ENCODE results near the gene CEP135. TPM values are rescaled to one million over a fixed set of nuclear protein-coding genes. Genes with fewer than 3 reads are reported as not detected.

CEP135 gene
- total RNA-seq, 1 donor from 2014 or later: 30.2 TPM

- DNase-seq (no peak), ATAC-seq (ENCODE audit: low read depth) (no peak)
- CTCF ChIA-PET: interaction anchor here (1.4 kb wide), 1 partner anchor 10 kb away, joined by 5 read pairs; the partner anchor contains the start of gene CEP135
- Mint-ChIP-seq H3K36me3 (ENCODE audit: low read depth) (peaks cover 40% of the 10 kb centered on the region), H3K9me3 (peaks cover 20% of the 10 kb centered on the region), H3K4me3 (no peak overlapping the region), H3K27ac (no peak overlapping the region), H3K27me3 (no peaks in the 10 kb centered on the region), H3K4me1 (peaks cover 21% of the 10 kb centered on the region)
- intact Hi-C loops (cut with micrococcal nuclease): no loop called here
- TF ChIP-seq, protein P1, sequence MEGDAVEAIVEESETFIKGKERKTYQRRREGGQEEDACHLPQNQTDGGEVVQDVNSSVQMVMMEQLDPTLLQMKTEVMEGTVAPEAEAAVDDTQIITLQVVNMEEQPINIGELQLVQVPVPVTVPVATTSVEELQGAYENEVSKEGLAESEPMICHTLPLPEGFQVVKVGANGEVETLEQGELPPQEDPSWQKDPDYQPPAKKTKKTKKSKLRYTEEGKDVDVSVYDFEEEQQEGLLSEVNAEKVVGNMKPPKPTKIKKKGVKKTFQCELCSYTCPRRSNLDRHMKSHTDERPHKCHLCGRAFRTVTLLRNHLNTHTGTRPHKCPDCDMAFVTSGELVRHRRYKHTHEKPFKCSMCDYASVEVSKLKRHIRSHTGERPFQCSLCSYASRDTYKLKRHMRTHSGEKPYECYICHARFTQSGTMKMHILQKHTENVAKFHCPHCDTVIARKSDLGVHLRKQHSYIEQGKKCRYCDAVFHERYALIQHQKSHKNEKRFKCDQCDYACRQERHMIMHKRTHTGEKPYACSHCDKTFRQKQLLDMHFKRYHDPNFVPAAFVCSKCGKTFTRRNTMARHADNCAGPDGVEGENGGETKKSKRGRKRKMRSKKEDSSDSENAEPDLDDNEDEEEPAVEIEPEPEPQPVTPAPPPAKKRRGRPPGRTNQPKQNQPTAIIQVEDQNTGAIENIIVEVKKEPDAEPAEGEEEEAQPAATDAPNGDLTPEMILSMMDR (IDR thresholded peaks at IDR 0.05): no peak
- POLR2A ChIA-PET: interaction anchor here (0.9 kb wide), 1 partner anchor 10 kb away, joined by 4 read pairs; the partner anchor contains the start of gene CEP135
Measured at GRCh38 chr4:55938481-55938880, 10.3 kb upstream of the CEP135 start.

DNA sequence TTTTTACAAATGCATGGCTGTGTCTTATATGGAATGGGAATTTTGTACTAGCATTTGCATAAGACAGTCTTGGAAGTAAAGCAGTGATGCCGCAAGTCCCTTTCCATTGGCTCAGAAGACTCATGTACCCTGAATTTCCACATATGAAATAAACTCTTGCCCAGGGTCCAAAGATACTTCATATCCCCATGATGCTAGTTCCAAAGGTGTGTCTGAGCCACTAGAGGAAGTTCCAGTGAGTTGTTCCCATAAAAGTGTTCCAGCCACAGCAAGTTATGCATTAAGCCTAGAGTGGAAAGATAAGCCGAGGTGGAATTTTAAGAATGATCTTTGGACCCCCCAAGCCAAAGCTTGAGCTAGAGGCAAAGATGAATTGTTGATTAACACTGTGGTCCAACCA lies 9.3 kb upstream of the CEP135 start:
- DNase-seq (no peak), ATAC-seq (ENCODE audit: low read depth) (no peak)
- ChIA-PET CTCF (interaction anchor here (1.4 kb wide), 1 partner anchor 9 kb away, joined by 5 read pairs; the partner anchor contains the start of gene CEP135), POLR2A (no interaction called here)
- Mint-ChIP-seq H3K36me3 (ENCODE audit: low read depth) (peaks cover 44% of the 10 kb centered on the region), H3K4me3 (no peak overlapping the region), H3K4me1 (peaks cover 21% of the 10 kb centered on the region), H3K27me3 (no peaks in the 10 kb centered on the region), H3K9me3 (peaks cover 21% of the 10 kb centered on the region), H3K27ac (no peak overlapping the region)
- TF ChIP-seq, protein P1 (IDR thresholded peaks at IDR 0.05): no peak
- intact Hi-C loops (cut with micrococcal nuclease): no loop called here

DNA sequence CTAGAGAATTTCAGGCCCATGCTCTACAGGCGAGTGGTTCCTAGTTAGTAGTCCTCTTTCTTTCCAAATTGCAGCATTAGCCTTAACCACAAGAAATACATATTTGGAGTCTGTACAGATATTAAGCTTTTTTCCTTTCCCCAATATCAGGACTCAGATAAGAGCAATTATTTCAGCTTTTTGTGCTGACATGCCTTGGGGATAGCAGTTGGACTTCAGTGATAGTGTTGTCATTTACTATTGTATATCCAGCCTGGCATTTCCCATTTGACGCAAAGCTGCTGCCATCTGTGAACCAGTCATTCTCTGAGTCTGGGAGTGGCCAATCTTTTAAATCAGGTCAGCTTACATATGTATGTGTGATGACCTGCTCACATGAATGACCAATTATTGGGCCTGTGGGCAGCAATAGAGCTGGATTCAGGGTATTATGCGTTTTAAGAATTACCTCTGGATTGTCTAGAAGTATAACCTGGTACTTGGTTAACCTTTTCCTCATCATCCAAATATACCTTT lies 6.8 kb upstream of the CEP135 start:
- no peaks in the 10 kb centered on the region for H3K27me3 Mint-ChIP-seq
- no peak overlapping the region for H3K4me3 Mint-ChIP-seq
- no peak overlapping the region for H3K27ac Mint-ChIP-seq
- intact Hi-C loops (cut with micrococcal nuclease): no loop called here
- ATAC-seq (ENCODE audit: low read depth) (no peak), DNase-seq (no peak)
- CTCF ChIA-PET: no interaction called here
- peaks cover 44% of the 10 kb centered on the region for H3K36me3 Mint-ChIP-seq (ENCODE audit: low read depth)
- peaks cover 16% of the 10 kb centered on the region for H3K9me3 Mint-ChIP-seq
- TF ChIP-seq, protein P1 (IDR thresholded peaks at IDR 0.05): no peak
- POLR2A ChIA-PET: no interaction called here
- peaks cover 45% of the 10 kb centered on the region for H3K4me1 Mint-ChIP-seq

- intact Hi-C loops (cut with micrococcal nuclease): loop anchor here (5.0 kb wide), 4 partner anchors 80 to 1885 kb away; partner anchors contain the start of gene CHIC2
- TF ChIP-seq, protein P1 (IDR thresholded peaks at IDR 0.05): no peak
- H3K4me3 Mint-ChIP-seq: peak overlapping the region; percentile 94
- H3K9me3 Mint-ChIP-seq: peaks cover 5% of the 10 kb centered on the region
- ChIA-PET CTCF (interaction anchor here (0.5 to 3.1 kb wide), 13 partner anchors 9 to 1031 kb away, joined by 3 to 24 read pairs (median 4); partner anchors contain the start of genes PAICS, POLR2B, PPAT and REST), POLR2A (interaction anchor here (1.0 to 3.2 kb wide), 12 partner anchors 10 to 1031 kb away, joined by 3 to 31 read pairs (median 8); partner anchors contain the start of genes AASDH, EXOC1, NOA1 and PAICS)
- peak; percentile 31 for DNase-seq
- no peaks in the 10 kb centered on the region for H3K27me3 Mint-ChIP-seq
- H3K4me1 Mint-ChIP-seq: peaks cover 58% of the 10 kb centered on the region
- H3K36me3 Mint-ChIP-seq (ENCODE audit: low read depth): peaks cover 32% of the 10 kb centered on the region
- H3K27ac Mint-ChIP-seq: peak overlapping the region; percentile 99
- ATAC-seq (ENCODE audit: low read depth): peak; percentile 23
Measured at GRCh38 chr4:55947254-55947882, 1.4 kb upstream of the CEP135 start.

Data from activated B cell treated with CpG ODN at 0.5 μM for 24 hours (primary cell).